WTC11 (cell line): ENCODE results near the gene KCNIP4.

ENCODE experiments used
- CREB1 ChIP-seq: sonication (generic); formaldehyde crosslinking; IDR thresholded peaks from 2 replicates; pipeline ENCODE4 v1.8.0; 2023; ENCODE audit warnings: mild to moderate bottlenecking, missing genetic modification reagents
- CTCF ChIP-seq: fragments of 200-600 bp; IDR thresholded peaks from 2 replicates; pipeline ENCODE4 v1.8.0; 2022; ENCODE audit warnings: antibody characterized with exemption
- ESRRA ChIP-seq: sonication (generic); formaldehyde crosslinking; IDR thresholded peaks from 2 replicates; pipeline ENCODE4 v1.8.1; 2022; ENCODE audit warnings: mild to moderate bottlenecking, missing genetic modification reagents, borderline replicate concordance
- JUN ChIP-seq: sonication (generic); formaldehyde crosslinking; IDR thresholded peaks from 2 replicates; pipeline ENCODE4 v1.8.0; 2023; ENCODE audit warnings: mild to moderate bottlenecking, missing genetic modification reagents
- KAT7 ChIP-seq: sonication (generic); formaldehyde crosslinking; IDR thresholded peaks from 2 replicates; pipeline ENCODE4 v1.8.1; 2023; ENCODE audit warnings: missing genetic modification reagents, mild to moderate bottlenecking, borderline replicate concordance
- NR2C2 ChIP-seq: sonication (generic); formaldehyde crosslinking; IDR thresholded peaks from 2 replicates; pipeline ENCODE4 v1.8.0; 2022; ENCODE audit warnings: mild to moderate bottlenecking, missing genetic modification reagents
- SMAD3 ChIP-seq: sonication (generic); formaldehyde crosslinking; IDR thresholded peaks from 2 replicates; pipeline ENCODE4 v1.8.0; 2022; ENCODE audit warnings: missing genetic modification reagents, mild to moderate bottlenecking, borderline replicate concordance
- ZNF121 ChIP-seq: sonication (generic); formaldehyde crosslinking; IDR thresholded peaks from 2 replicates; pipeline ENCODE4 v1.8.0; 2023; ENCODE audit warnings: missing genetic modification reagents
- ZNF138 ChIP-seq: sonication (generic); formaldehyde crosslinking; conservative IDR thresholded peaks from 2 replicates; pipeline ENCODE4 v1.8.1; 2022; ENCODE audit warnings: mild to moderate bottlenecking, moderate library complexity, missing genetic modification reagents
- ZNF423 ChIP-seq: fragments of 250-450 bp; sonication (Bioruptor Pico); IDR thresholded peaks from 2 replicates; pipeline ENCODE4 v2.1.2; 2022; ENCODE audit warnings: mild to moderate bottlenecking, moderate library complexity
- TF ChIP-seq, protein P1 (sequence below): sonication (generic); formaldehyde crosslinking; IDR thresholded peaks from 2 replicates; pipeline ENCODE4 v1.8.1; 2022; ENCODE audit warnings: low read depth, missing genetic modification reagents, borderline replicate concordance
- TF ChIP-seq, protein P2 (sequence below): sonication (generic); formaldehyde crosslinking; IDR thresholded peaks from 2 replicates; pipeline ENCODE4 v1.8.1; 2022; ENCODE audit warnings: missing genetic modification reagents, borderline replicate concordance
- TF ChIP-seq, protein P3 (sequence below): sonication (generic); formaldehyde crosslinking; IDR thresholded peaks from 2 replicates; pipeline ENCODE4 v1.8.1; 2023; ENCODE audit warnings: mild to moderate bottlenecking, moderate library complexity, missing genetic modification reagents
- TF ChIP-seq, protein P4 (sequence below): sonication (generic); formaldehyde crosslinking; IDR thresholded peaks from 2 replicates; pipeline ENCODE4 v1.8.1; 2023; ENCODE audit warnings: mild to moderate bottlenecking, missing genetic modification reagents, moderate library complexity

- TF ChIP-seq, protein P1, sequence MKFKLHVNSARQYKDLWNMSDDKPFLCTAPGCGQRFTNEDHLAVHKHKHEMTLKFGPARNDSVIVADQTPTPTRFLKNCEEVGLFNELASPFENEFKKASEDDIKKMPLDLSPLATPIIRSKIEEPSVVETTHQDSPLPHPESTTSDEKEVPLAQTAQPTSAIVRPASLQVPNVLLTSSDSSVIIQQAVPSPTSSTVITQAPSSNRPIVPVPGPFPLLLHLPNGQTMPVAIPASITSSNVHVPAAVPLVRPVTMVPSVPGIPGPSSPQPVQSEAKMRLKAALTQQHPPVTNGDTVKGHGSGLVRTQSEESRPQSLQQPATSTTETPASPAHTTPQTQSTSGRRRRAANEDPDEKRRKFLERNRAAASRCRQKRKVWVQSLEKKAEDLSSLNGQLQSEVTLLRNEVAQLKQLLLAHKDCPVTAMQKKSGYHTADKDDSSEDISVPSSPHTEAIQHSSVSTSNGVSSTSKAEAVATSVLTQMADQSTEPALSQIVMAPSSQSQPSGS (CRISPR knock-in tag), result no peak
- no peak for TF ChIP-seq CTCF
- TF ChIP-seq ZNF423 (CRISPR knock-in tag), result no peak
- no peak for TF ChIP-seq ZNF121 (CRISPR knock-in tag)
- no peak for TF ChIP-seq CREB1 (CRISPR knock-in tag)
- TF ChIP-seq, protein P2, sequence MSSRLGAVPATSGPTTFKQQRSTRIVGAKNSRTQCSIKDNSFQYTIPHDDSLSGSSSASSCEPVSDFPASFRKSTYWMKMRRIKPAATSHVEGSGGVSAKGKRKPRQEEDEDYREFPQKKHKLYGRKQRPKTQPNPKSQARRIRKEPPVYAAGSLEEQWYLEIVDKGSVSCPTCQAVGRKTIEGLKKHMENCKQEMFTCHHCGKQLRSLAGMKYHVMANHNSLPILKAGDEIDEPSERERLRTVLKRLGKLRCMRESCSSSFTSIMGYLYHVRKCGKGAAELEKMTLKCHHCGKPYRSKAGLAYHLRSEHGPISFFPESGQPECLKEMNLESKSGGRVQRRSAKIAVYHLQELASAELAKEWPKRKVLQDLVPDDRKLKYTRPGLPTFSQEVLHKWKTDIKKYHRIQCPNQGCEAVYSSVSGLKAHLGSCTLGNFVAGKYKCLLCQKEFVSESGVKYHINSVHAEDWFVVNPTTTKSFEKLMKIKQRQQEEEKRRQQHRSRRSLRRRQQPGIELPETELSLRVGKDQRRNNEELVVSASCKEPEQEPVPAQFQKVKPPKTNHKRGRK, result no peak
- TF ChIP-seq KAT7 (CRISPR knock-in tag), result no peak
- no peak for TF ChIP-seq ESRRA
- no peak for TF ChIP-seq SMAD3 (CRISPR knock-in tag)
- TF ChIP-seq ZNF138, result no peak
- TF ChIP-seq JUN (CRISPR knock-in tag), result no peak
- TF ChIP-seq, protein P3, sequence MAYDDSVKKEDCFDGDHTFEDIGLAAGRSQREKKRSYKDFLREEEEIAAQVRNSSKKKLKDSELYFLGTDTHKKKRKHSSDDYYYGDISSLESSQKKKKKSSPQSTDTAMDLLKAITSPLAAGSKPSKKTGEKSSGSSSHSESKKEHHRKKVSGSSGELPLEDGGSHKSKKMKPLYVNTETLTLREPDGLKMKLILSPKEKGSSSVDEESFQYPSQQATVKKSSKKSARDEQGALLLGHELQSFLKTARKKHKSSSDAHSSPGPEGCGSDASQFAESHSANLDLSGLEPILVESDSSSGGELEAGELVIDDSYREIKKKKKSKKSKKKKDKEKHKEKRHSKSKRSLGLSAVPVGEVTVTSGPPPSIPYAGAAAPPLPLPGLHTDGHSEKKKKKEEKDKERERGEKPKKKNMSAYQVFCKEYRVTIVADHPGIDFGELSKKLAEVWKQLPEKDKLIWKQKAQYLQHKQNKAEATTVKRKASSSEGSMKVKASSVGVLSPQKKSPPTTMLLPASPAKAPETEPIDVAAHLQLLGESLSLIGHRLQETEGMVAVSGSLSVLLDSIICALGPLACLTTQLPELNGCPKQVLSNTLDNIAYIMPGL, result no peak
- TF ChIP-seq, protein P4, sequence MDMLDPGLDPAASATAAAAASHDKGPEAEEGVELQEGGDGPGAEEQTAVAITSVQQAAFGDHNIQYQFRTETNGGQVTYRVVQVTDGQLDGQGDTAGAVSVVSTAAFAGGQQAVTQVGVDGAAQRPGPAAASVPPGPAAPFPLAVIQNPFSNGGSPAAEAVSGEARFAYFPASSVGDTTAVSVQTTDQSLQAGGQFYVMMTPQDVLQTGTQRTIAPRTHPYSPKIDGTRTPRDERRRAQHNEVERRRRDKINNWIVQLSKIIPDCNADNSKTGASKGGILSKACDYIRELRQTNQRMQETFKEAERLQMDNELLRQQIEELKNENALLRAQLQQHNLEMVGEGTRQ, result no peak
- TF ChIP-seq NR2C2 (CRISPR knock-in tag), result no peak
These were observed 834.9 kb downstream of the KCNIP4 start for GRCh38 chr4:21113496-21114223.
